AG09309 (cell line): ENCODE measurements around the gene INPP5F.

Experiments used
- DNase-seq: peaks from one replicate; pipeline ENCODE4 v3.0.0-alpha.2; 2010; ENCODE audit warnings: low read depth
- H3K4me3 ChIP-seq: 2 replicates; pipeline ENCODE4 v1.5.1; 2011; ENCODE audit warnings: mild to moderate bottlenecking, low read depth, low read length, moderate library complexity; ENCODE audit not compliant: control insufficient read depth
- TF ChIP-seq, protein P1 (sequence below): IDR thresholded peaks from 2 replicates; pipeline ENCODE4 v1.5.1; 2011; ENCODE audit warnings: mild to moderate bottlenecking, low read depth, low read length, inconsistent platforms; ENCODE audit not compliant: insufficient read depth, control insufficient read depth; ENCODE audit errors: missing control alignments

INPP5F gene

DNA sequence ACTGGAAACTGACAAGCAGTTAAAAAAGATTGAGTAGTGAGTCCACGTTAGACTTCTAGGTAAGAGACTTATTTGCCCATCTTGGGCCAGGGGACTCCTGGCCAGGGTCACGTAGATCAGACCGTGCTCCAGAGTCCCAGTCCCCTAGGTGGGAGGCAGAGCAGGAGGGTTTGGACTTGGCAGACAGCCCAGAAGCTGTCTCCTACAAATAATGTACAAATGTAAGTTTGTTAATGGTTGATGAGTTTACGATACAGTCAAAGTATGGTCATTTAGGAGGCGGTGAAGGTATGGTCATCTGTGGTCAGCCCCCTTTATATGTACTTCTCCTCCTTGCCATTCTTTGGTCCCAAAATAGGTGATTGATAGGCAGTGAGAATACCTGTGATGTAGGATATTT lies 28.2 kb downstream of the INPP5F start:
- TF ChIP-seq, protein P1, sequence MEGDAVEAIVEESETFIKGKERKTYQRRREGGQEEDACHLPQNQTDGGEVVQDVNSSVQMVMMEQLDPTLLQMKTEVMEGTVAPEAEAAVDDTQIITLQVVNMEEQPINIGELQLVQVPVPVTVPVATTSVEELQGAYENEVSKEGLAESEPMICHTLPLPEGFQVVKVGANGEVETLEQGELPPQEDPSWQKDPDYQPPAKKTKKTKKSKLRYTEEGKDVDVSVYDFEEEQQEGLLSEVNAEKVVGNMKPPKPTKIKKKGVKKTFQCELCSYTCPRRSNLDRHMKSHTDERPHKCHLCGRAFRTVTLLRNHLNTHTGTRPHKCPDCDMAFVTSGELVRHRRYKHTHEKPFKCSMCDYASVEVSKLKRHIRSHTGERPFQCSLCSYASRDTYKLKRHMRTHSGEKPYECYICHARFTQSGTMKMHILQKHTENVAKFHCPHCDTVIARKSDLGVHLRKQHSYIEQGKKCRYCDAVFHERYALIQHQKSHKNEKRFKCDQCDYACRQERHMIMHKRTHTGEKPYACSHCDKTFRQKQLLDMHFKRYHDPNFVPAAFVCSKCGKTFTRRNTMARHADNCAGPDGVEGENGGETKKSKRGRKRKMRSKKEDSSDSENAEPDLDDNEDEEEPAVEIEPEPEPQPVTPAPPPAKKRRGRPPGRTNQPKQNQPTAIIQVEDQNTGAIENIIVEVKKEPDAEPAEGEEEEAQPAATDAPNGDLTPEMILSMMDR, result no peak
- H3K4me3 ChIP-seq, result no peak overlapping the region
- no peak for DNase-seq

GRCh38 chr10:119754936-119755335 lies 29.1 kb downstream of the INPP5F start:
- TF ChIP-seq, protein P1, result no peak
- no peak overlapping the region for H3K4me3 ChIP-seq
- no peak for DNase-seq

DNA sequence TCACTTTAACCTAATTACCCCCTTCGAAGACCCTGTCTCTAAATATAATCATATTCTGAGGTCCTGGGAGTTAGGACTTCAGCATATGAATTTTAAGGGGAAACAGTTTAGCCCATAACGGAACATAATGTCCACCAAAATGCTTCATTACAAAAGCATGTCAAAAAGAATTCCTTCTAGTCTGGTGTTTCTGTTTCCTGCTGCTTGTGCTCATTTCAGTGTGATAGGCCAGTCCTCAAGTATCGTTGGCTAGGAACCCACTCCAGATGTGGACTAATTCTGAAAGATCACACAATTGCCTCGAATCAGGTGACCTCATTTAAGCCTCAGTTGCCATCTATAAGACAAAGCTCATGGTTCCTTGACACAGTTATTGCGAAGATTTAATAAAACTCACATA lies 29.6 kb downstream of the INPP5F start:
- DNase-seq, result no peak

GRCh38 chr10:119758448-119759195 lies 32.8 kb downstream of the INPP5F start:
- TF ChIP-seq, protein P1, result no peak
- no peak overlapping the region for H3K4me3 ChIP-seq
- no peak for DNase-seq

More for the DNA sequence above, 29.6 kb downstream of the INPP5F start:
- TF ChIP-seq, protein P1, result no peak
- H3K4me3 ChIP-seq, result no peak overlapping the region

DNA sequence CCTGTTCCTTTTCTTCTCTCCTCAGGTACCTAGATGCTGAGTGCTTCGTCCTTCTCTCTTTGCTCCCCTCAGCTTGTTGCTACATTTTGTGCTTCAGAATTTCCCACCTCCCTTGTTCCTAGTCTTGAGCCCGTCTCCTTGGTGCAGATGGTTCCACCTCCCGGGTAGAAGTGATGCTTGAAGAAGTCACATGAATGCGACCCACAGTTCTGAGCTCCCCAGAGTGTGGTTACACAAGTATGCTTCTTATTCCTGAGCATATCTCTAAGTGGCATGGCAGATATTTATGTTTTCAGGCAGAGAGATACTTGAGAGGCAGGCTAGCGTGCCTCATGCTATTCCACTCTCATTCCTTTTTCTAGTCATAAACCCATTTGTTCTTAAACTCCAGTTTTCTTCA lies 34.0 kb downstream of the INPP5F start:
- TF ChIP-seq, protein P1, result no peak
- DNase-seq, result no peak
- no peak overlapping the region for H3K4me3 ChIP-seq

GRCh38 chr10:119761106-119761505 lies 35.3 kb downstream of the INPP5F start:
- DNase-seq, result peak; percentile 82
- TF ChIP-seq, protein P1, result no peak
- H3K4me3 ChIP-seq, result no peak overlapping the region

DNA sequence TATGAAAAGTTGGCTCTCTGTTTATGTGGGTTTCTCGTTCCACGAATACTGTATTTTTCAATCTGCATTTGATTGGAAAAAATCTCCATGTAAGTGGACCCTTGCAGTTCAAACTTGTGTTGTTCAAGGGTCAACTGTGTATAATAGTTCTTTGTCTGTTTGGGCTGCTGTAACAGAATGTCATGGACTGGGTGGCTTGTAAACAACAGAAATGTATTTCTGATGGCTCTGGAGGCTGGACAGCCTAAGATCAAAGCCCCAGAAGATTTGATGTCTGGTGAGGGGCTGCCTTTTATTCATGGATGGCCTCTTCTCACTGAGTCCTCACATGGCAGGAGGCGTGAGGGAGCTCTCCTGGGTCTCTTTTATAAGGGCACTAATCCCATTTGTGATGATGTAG lies 36.2 kb downstream of the INPP5F start:
- DNase-seq, result no peak
- TF ChIP-seq, protein P1, result no peak

More for the DNA sequence above, 36.2 kb downstream of the INPP5F start:
- no peak overlapping the region for H3K4me3 ChIP-seq
